ENCODE measurements around the gene PDZD2.

Gene PDZD2

GRCh38 chr5:31623249-31623648, 15.7 kb upstream of the PDZD2 start:
- DNase-seq (no peak), ATAC-seq (ENCODE audit: insufficient read depth, low read depth) (no peak)
- no peak overlapping the region for H3K4me2 ChIP-seq (ENCODE audit: insufficient read depth, low read length)
- H3K9ac ChIP-seq (ENCODE audit: low read depth, low read length): no peak overlapping the region
- no peak overlapping the region for H3K27ac ChIP-seq (ENCODE audit: low read length)
- no peaks in the 10 kb centered on the region for H3K27me3 ChIP-seq (ENCODE audit: insufficient read depth, low read length, poor library complexity)
- H4K20me1 ChIP-seq (ENCODE audit: insufficient read depth, low read length): no peaks in the 10 kb centered on the region
- no peak overlapping the region for H2AFZ ChIP-seq (ENCODE audit: low read depth, low read length)
- no peak overlapping the region for H3K4me3 ChIP-seq (ENCODE audit: low read depth in 1 of 2, low read length in 2 of 2)
- H3K36me3 ChIP-seq (ENCODE audit: insufficient read depth, low read length): no peaks in the 10 kb centered on the region
- no peaks in the 10 kb centered on the region for H3K79me2 ChIP-seq (ENCODE audit: insufficient read depth, low read length)
- no peaks in the 10 kb centered on the region for H3K9me3 ChIP-seq (ENCODE audit: insufficient read depth, low read length, severe bottlenecking)
- no peaks in the 10 kb centered on the region for H3K4me1 ChIP-seq (ENCODE audit: insufficient read depth, low read length)
- no peak for TF ChIP-seq EZH2 (IDR thresholded peaks at IDR 0.05; ENCODE audit: borderline replicate concordance, low read depth, low read length, severe bottlenecking)
- no peak for TF ChIP-seq CTCF (IDR thresholded peaks at IDR 0.05; ENCODE audit: borderline replicate concordance, extremely low read depth, low read length, poor library complexity, severe bottlenecking)

GRCh38 chr5:31625394-31625793, 13.5 kb upstream of the PDZD2 start:
- no peak overlapping the region for H3K9ac ChIP-seq (ENCODE audit: low read depth, low read length)
- no peaks in the 10 kb centered on the region for H3K36me3 ChIP-seq (ENCODE audit: insufficient read depth, low read length)
- H3K4me1 ChIP-seq (ENCODE audit: insufficient read depth, low read length): no peaks in the 10 kb centered on the region
- H3K4me2 ChIP-seq (ENCODE audit: insufficient read depth, low read length): no peak overlapping the region
- H3K27me3 ChIP-seq (ENCODE audit: insufficient read depth, low read length, poor library complexity): no peaks in the 10 kb centered on the region
- no peak for TF ChIP-seq EZH2 (IDR thresholded peaks at IDR 0.05; ENCODE audit: borderline replicate concordance, low read depth, low read length, severe bottlenecking)
- TF ChIP-seq CTCF (IDR thresholded peaks at IDR 0.05; ENCODE audit: borderline replicate concordance, extremely low read depth, low read length, poor library complexity, severe bottlenecking): no peak
- H3K9me3 ChIP-seq (ENCODE audit: insufficient read depth, low read length, severe bottlenecking): no peaks in the 10 kb centered on the region
- ATAC-seq (ENCODE audit: insufficient read depth, low read depth) (no peak), DNase-seq (no peak)
- no peak overlapping the region for H3K4me3 ChIP-seq (ENCODE audit: low read depth in 1 of 2, low read length in 2 of 2)
- H4K20me1 ChIP-seq (ENCODE audit: insufficient read depth, low read length): no peaks in the 10 kb centered on the region
- H3K27ac ChIP-seq (ENCODE audit: low read length): no peak overlapping the region
- no peaks in the 10 kb centered on the region for H3K79me2 ChIP-seq (ENCODE audit: insufficient read depth, low read length)
- no peak overlapping the region for H2AFZ ChIP-seq (ENCODE audit: low read depth, low read length)

- Histone ChIP-seq H3K4me1 (ENCODE audit: insufficient read depth, low read length) (no peaks in the 10 kb centered on the region), H3K9ac (ENCODE audit: low read depth, low read length) (no peak overlapping the region), H3K36me3 (ENCODE audit: insufficient read depth, low read length) (no peaks in the 10 kb centered on the region), H3K9me3 (ENCODE audit: insufficient read depth, low read length, severe bottlenecking) (no peaks in the 10 kb centered on the region), H3K4me3 (ENCODE audit: low read depth in 1 of 2, low read length in 2 of 2) (no peak overlapping the region), H3K27ac (ENCODE audit: low read length) (no peak overlapping the region), H3K4me2 (ENCODE audit: insufficient read depth, low read length) (no peak overlapping the region), H3K79me2 (ENCODE audit: insufficient read depth, low read length) (no peaks in the 10 kb centered on the region), H3K27me3 (ENCODE audit: insufficient read depth, low read length, poor library complexity) (no peaks in the 10 kb centered on the region), H4K20me1 (ENCODE audit: insufficient read depth, low read length) (no peaks in the 10 kb centered on the region), H2AFZ (ENCODE audit: low read depth, low read length) (no peak overlapping the region)
- no peak for DNase-seq
- ATAC-seq (ENCODE audit: insufficient read depth, low read depth): no peak
- TF ChIP-seq CTCF (IDR thresholded peaks at IDR 0.05; ENCODE audit: borderline replicate concordance, extremely low read depth, low read length, poor library complexity, severe bottlenecking): no peak
- TF ChIP-seq EZH2 (IDR thresholded peaks at IDR 0.05; ENCODE audit: borderline replicate concordance, low read depth, low read length, severe bottlenecking): no peak
Measured at GRCh38 chr5:31626156-31626555, 12.8 kb upstream of the PDZD2 start.
